ENCODE measurements around the gene KIF13A. TPM values are rescaled to one million over a fixed set of nuclear protein-coding genes. Genes with fewer than 3 reads are reported as not detected.

KIF13A gene
- total and polyA plus RNA-seq, 2 donors (not counting 3 experiments of a cell fraction or from before 2014, with no cell fraction given), result 24.9 to 65.8 TPM

- no peak overlapping the region for H3K27ac ChIP-seq (ENCODE audit: insufficient read depth, low read depth, low read length)
- no peak overlapping the region for H2AFZ ChIP-seq (ENCODE audit: low read depth, low read length)
- dilution Hi-C loops (cut with MboI; ENCODE audit: extremely low pct_ligation_motif_present, low sequenced_read_pairs), result no loop called here
- no peak overlapping the region for H3K9ac ChIP-seq (replicated peaks; ENCODE audit: extremely low read depth, insufficient read depth, low read length)
- POLR2A ChIA-PET, result no interaction called here
- H3K36me3 ChIP-seq (ENCODE audit: control insufficient read depth in 2 of 2, extremely low read depth in 1 of 2, insufficient read depth in 2 of 2, low read length in 2 of 2), result no peaks in the 10 kb centered on the region
- no peak overlapping the region for H3K4me3 ChIP-seq (replicated peaks in 1 of 3; ENCODE audit: insufficient read depth in 1 of 3, low read depth in 1 of 3, low read length in 3 of 3)
- intact Hi-C loops (cut with micrococcal nuclease), result no loop called here
- no peaks in the 10 kb centered on the region for H3K79me2 ChIP-seq (ENCODE audit: control insufficient read depth, insufficient read depth, low read length)
- TF ChIP-seq MYC (IDR thresholded peaks at IDR 0.05; ENCODE audit: low read depth, low read length) (no peak), EZH2 (IDR thresholded peaks at IDR 0.05; ENCODE audit: borderline replicate concordance, low read depth, low read length, severe bottlenecking) (no peak), GATA2 (IDR thresholded peaks at IDR 0.05; ENCODE audit: insufficient read depth, insufficient read length, low read depth, low read length) (no peak), MAX (IDR thresholded peaks at IDR 0.05; ENCODE audit: insufficient read depth, insufficient read length) (no peak), POLR2A (IDR thresholded peaks at IDR 0.05; ENCODE audit: low read depth, low read length) (no peak), POLR2AphosphoS5 (IDR thresholded peaks at IDR 0.05; ENCODE audit: insufficient read depth, low read depth, low read length) (no peak), CTCF (IDR thresholded peaks at IDR 0.05; ENCODE audit: extremely low read depth in 1 of 2, insufficient read depth in 1 of 2, low read depth in 1 of 2, low read length in 2 of 2) (no peak), FOS (IDR thresholded peaks at IDR 0.05; ENCODE audit: borderline replicate concordance, insufficient read depth, low read length) (no peak), JUN (IDR thresholded peaks at IDR 0.05; ENCODE audit: borderline replicate concordance, insufficient read depth, insufficient read length, low read depth) (no peak)
- H3K4me2 ChIP-seq (ENCODE audit: insufficient read depth, low read length), result no peak overlapping the region
- BruUV-seq (replicated peaks), result no TSS peak
- H3K4me1 ChIP-seq (ENCODE audit: control insufficient read depth, extremely low read depth, insufficient read depth, low read length), result no peaks in the 10 kb centered on the region
- H3K27me3 ChIP-seq (ENCODE audit: control insufficient read depth in 2 of 2, insufficient read depth in 2 of 2, low read length in 2 of 2), result no peaks in the 10 kb centered on the region
- DNase-seq (ENCODE audit: low read depth, low spot score), result no peak
- H3K9me1 ChIP-seq (replicated peaks; ENCODE audit: control insufficient read depth, extremely low read depth, insufficient read depth, low read length), result no peaks in the 10 kb centered on the region
- FAIRE-seq, result no peak
- H4K20me1 ChIP-seq (replicated peaks; ENCODE audit: control insufficient read depth, extremely low read depth, insufficient read depth, low read length), result no peaks in the 10 kb centered on the region
- CTCF ChIA-PET, result interaction anchor here (1.1 to 1.8 kb wide), 2 partner anchors 9 to 13 kb away, joined by 4 read pairs; no protein-coding TSS in a partner anchor
- no peaks in the 10 kb centered on the region for H3K9me3 ChIP-seq (replicated peaks; ENCODE audit: control insufficient read depth, insufficient read depth, low read length)
These were observed 108.7 kb downstream of the KIF13A start for GRCh38 chr6:17878734-17879133.

Data from endothelial cell of umbilical vein (primary cell).